Measurements from ENCODE around the gene ZNF180.

GRCh38 chr19:44451687-44452086 is 48.6 kb downstream of the ZNF180 start:
- no peak for TF ChIP-seq CTCF (conservative IDR thresholded peaks at IDR 0.05; ENCODE audit: low read depth, low read length)
- TF ChIP-seq EZH2 (IDR thresholded peaks at IDR 0.05; ENCODE audit: borderline replicate concordance, low read depth, low read length, poor library complexity, severe bottlenecking): no peak
